ENCODE measurements around the gene UBE2D3.

DNA sequence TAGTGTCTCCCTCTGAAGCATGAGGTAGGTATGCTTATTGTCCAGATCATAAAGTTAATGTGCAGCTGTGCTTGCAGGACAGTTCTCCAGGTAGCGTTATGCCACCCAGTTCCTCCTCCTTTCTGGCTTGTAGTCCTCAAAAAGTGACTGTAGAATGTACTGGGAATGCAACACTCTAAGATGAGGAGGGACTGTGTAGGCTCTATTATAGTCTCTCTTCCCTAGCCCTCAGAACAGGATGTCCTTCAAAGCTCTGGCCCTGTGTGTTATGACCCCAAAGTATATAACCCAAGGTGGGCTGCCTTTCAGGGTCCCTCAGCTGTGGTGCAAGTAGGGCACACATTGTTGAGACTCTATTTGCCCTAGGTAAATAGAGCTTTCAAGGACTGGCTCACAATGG lies 45.8 kb downstream of the UBE2D3 start:
- no peak for TF ChIP-seq POLR2A (IDR thresholded peaks at IDR 0.05)
- TF ChIP-seq, protein P1, sequence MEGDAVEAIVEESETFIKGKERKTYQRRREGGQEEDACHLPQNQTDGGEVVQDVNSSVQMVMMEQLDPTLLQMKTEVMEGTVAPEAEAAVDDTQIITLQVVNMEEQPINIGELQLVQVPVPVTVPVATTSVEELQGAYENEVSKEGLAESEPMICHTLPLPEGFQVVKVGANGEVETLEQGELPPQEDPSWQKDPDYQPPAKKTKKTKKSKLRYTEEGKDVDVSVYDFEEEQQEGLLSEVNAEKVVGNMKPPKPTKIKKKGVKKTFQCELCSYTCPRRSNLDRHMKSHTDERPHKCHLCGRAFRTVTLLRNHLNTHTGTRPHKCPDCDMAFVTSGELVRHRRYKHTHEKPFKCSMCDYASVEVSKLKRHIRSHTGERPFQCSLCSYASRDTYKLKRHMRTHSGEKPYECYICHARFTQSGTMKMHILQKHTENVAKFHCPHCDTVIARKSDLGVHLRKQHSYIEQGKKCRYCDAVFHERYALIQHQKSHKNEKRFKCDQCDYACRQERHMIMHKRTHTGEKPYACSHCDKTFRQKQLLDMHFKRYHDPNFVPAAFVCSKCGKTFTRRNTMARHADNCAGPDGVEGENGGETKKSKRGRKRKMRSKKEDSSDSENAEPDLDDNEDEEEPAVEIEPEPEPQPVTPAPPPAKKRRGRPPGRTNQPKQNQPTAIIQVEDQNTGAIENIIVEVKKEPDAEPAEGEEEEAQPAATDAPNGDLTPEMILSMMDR (IDR thresholded peaks at IDR 0.05): no peak
